Measurements from ENCODE around the gene MBNL1.
"Not testable (repeated sequence)": the region's sequence is repeated elsewhere in the genome, so short reads cannot be mapped to it uniquely, and the experiment has no call there.

MBNL1 gene

DNA sequence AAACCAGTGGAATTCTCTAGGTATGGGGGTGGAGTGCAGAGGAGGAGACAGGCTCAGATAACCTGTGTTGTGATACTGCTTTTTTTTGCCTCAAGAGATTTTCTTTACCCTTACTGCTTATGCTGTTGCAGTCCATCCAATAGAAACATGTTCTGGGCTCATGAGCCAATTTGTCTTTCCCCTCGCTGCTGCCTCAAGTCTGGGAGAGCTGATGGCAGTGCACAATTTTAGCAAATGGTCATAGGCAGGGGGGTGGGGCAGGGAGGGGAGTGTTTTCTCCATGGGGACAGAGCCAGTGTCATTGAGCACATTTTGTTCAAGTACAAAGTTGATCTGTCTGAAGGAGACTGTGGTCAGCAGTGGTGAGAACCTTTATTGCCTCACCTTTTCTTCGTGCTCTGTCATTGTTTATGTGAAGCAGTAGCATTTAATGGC lies 134.9 kb downstream of the MBNL1 start:
- no peak for DNase-seq (ENCODE audit: low read depth)

DNA sequence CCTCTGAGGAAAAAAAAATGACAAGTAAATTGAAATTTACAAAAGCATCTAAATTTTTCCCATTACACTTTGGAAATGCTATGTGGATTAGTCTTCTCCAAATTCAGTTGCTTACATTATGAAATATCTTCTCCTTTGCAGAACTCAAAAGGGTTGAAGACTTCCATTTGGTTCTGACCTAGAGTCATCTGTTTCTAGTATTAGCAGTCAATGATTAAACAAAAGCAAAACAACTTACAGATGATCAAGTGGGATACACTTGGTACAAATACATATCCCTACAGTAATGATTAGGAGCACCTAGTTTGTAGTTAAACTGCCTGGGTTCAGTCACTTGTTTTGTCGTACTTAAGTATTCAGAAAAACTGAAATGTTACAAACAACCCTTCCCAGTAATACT lies 136.2 kb downstream of the MBNL1 start:
- DNase-seq (ENCODE audit: low read depth) = no peak

DNA sequence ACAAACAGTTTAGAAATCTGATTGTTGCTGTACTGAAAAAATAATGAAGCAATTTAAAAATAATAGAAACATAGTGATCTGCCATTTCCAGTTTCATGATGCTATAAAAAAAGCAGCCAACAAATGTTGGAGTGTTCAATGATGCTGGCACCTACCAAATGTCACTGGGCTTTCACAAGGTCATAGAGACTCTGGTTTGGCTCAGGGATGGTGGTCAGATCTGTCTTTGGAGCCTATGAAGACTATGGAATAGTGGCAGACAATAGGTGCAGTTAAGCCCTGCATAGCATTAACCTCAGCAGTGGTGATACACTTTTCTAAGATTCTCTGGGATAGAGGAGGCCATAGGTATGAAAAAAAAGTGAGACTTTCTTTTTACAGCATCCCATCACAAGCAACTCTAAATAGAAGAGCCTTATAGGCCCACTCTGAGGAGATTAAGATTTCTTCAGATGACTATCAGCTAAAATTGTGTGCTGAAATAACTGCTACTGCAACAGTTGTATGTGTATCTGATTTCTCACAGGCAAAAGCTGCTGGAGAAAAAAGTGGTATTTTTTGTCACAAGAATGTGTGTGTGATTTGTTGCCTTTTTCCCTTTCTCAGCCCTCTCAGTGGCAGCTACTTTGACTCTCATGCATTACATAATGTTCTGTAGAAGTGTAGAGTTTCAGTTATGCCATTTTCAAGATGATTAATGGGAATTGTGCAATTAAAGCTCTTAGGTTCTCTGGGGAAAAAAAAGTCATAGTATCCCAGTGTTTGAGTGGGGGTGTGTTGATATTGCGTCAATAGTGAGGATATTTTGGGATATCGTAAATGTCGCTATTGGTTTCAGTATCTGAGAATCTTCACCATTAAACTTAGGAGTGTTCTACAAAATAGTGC lies 137.4 kb downstream of the MBNL1 start:
- no peak for DNase-seq (ENCODE audit: low read depth)

DNA sequence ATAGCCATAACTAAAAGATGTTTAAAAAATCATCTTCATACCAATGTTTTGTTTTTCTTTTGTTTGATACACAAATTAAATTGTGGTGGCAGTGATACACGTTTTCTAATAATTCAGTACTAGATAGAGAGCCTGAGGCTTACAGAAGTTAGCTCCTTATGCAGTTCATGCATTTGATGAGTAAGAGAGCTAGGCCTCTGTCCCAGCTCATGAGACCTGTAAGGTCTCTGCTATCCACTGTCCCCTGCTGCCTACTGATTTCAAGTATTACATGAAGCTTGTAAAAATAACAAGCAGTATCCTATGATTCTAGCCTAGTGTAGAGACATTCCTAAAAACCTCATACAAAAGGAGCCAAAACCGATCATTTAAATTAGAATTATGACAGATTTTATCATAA lies 144.5 kb downstream of the MBNL1 start:
- no peak for DNase-seq (ENCODE audit: low read depth)

DNA sequence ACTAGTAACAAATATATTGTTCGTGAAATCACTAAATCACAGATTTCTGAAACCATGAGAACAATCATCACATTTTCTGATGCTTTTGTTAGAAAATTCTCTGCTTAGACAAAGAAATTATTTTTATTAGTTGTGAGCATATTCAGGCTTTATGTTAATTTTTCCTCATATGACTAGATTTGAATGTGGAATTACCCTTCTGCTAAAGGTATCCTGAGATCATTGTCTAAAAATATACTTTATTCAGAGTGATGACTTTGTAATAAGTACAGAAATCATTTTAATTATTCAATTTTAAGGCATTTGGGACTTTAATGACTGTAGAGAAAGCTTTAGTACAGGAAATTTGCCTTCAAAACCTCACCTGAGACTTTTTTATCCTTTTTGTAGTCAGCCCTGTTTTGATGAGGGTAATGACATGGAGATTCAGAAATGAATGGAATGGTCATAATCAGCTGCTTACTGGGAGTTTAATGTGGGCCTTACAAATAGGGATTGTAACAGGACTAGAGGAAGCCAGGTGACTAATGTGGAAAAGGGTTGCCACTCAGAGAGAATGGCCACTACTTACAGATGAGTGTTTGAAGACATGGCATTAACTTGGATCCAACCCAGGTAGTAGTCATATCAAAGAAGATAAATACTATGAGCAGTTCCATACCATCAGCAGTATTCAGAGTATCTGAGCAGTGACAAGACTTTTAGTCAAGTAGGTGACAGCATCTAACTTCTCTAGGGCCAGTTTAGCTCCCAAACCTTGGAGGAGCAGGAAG lies 148.3 kb downstream of the MBNL1 start:
- no peak for DNase-seq (ENCODE audit: low read depth)

DNA sequence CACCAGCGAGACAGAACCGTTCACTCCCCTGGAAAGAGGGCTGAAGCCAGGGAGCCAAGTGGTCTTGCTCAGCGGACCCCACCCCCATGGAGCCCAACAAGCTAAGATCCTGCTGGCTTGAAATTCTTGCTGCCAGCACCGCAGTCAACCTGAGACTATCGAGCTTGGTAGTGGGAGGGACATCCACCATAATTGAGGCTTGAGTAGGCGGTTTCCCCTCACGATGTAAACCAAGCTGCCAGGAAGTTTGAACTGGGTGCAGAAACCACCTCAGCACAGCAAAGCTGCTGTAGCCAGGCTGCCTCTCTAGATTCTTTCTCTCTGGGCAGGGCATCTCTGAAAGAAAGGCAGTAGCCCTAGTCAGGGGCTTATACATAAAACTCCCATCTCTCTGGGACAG lies 151.0 kb downstream of the MBNL1 start:
- DNase-seq (ENCODE audit: low read depth) = no peak

DNA sequence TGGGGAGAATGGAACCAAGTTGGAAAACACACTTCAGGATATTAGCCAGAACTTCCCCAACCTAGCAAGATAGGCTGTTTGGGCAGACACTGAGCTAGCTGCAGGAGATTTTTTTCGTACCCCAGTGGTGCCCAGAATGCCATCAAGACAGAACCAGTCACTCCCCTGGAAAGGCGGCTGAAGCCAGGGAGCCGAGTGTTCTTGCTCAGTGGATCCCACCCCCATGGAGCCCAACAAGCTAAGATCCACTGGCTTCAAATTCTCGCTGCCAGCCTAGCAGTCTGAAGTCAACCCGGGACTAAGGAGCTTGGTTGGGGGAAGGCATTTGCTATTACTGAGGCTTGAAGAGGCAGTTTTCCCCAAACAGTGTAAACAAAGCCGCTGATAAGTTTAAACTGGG lies 152.4 kb downstream of the MBNL1 start:
- no peak for DNase-seq (ENCODE audit: low read depth)

DNA sequence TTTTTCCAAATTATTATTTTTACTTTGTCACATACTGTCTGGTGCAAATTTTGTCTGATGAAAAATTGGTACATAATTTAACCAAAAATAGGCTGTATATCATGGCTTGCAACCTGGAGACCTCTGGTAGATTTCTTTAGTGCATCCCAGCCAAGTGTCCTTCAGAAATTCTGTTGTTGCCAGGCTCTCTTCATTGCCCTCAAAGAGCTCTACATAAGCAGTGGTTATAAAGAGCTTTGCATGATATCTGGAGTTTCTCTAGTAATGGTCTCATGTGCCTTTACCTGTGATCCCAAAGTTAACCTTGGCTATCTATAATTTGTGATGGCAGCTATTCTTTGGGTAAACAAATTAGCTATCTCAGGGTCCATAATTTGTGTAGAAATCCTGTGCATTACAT lies 157.7 kb downstream of the MBNL1 start:
- DNase-seq (ENCODE audit: low read depth) = no peak

DNA sequence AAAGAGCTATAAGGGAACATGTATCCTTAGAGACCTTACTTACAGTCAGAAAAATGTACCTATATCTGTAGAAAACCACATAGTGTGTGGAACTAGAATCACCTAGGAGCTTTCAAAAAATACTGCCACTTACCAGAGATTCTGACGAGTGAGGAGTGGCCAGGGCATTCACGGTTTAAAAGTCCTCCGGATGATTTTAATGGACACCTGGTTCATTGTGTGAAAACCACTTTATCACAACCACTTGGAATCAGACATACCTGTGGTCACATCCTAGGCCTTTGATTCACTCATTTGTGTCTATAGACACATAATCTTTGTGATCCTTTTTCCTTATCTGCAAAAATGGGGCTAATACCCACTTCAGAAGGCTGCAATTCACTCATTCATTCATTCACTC lies 159.8 kb downstream of the MBNL1 start:
- no peak for DNase-seq (ENCODE audit: low read depth)

DNA sequence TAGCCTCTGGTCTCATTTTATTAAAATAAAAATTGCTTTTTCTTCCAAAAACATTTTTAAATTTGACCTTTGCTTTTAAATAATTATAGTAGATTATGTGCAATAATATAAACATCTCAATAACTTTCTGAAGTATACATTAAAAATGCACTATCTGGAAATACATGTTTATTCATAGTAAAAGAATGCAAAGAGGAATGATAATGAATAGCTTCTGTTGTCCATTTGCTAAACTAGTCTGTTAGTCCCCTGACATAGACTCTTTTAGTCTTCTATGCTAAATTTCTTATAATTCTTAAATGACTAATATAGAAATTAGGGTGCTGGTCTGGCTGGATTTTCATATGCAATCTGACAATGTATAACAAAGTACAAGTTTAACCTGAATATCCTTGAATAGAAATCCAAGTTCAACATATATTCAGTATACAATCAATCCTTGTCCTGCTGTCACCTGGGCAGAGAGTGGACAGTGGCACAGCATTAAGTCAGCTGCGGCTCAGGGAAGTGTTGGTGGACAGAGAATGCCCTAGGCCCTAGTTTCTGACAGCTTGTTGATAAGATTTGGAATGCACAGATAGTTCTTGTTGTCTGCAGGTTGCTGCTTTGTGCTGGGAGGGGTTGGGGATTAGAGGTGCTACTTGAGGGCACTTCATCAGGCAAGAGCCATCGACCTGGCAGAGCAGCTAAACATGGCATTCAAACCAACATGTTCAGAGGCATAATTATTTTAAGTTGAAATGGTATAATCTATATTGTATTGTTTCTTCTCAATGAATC lies 161.7 kb downstream of the MBNL1 start:
- DNase-seq (ENCODE audit: low read depth) = no peak

DNA sequence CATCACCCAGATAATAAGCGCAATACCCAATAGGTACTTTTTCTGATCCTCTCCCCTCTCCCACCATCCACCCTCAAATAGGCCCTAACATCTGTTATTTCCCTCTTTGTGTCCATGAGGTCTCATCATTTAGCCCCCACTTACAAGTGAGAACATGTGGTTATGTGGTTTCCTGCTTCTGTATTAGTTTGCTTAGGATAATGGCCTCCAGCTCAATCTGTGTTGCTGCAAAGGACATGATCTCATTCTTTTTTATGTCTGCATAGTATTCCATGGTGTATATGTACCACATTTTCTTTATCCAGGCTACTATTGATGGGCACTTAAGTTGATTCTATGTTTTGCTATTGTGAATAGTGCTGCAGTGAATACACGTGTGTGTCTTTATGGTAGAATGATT lies 165.4 kb downstream of the MBNL1 start:
- no peak for DNase-seq (ENCODE audit: low read depth)

DNA sequence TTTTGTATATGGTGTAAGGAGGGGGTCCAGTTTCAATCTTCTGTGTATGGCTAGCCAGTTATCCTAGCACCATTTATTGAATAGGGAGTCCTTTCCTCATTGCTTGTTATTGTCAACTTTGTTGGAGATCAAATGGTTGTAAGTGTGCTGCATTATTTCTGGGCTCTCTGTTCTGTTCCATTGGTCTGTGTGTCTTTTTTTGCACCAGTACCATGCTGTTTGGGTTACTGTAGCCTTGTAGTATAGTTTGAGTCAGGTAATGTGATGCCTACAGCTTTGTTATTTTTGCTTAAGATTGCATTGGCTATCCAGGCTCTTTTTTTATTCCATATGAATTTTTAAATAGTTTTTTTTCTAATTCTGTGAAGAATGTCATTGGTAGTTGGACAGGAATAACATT lies 166.5 kb downstream of the MBNL1 start:
- DNase-seq (ENCODE audit: low read depth) = not testable (repeated sequence)

DNA sequence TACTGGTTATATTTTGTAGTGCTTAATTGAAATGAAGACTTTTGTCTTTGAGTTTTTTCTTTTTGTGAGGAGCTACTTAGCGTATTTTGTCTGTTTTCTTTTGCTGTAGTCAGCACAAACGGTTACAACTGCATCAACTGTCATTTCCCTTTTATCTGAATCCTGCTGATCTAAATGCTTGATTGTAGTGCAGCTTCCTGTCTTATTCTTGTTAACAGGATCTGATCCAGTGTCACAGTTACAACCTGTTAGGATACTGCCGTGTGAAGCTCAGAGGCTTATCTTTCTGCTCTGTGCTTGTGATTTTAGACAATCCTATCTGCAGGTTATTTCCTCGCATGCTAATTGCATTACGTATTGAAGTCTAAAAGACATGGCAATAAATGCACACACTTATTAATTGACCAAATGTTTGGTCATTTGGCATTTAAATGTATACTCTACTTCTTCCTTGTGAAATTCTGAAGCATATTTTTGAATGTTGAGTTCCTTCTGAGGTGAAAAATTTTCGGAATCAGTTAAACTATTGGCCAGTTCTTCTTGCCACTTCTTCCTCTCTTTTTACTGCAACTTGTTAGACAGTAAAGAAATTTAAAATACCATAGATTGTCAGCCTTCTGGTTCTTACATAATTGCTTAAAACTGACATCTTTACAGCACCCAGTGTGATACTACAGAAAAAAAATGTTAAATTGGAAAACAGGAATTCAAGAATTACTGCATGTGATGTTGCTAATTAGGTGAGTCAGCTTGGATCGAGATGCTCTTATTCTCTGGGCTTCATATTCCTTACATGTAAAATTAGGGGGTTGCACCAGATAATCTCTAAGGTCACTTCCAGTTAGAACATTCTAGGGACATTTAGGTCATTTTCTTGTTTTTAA lies 168.2 kb downstream of the MBNL1 start:
- DNase-seq (ENCODE audit: low read depth) = no peak

DNA sequence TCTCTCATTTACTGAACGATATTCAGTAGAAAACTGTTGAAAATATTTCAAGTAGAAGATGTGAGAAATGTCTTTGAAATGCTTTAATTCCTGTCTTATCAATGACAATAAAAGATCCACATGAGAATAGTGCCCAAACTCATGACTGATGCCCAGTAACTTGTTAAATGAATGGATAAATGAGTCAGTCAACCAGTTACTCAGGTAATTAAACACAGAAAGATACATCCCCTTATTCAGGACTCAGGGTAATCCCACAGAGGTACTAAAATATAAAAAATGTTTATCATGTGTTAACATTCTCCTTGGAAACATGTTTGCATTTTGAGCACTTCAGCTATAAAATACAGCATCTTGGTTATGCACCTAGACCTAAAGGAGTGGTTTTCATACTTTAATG lies 169.5 kb downstream of the MBNL1 start:
- no peak for DNase-seq (ENCODE audit: low read depth)

DNA sequence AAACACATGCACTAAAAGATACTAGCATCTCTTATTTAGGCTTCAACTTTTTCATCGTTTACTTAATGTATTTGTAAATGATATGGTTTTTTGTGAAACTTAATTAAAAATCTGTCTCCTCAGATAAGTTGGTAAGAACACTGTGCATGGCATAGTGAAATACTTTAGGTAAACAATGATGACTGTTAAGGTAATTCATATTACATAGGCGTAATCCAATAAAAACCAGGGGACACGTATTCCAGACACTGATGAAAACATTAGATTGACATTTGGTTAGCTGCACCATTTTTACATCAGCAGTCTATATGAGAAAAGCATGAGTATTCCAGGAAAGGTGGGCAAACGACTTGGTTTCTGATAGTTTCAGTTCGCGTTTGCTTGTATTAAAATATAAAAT lies 170.0 kb downstream of the MBNL1 start:
- DNase-seq (ENCODE audit: low read depth) = no peak

DNA sequence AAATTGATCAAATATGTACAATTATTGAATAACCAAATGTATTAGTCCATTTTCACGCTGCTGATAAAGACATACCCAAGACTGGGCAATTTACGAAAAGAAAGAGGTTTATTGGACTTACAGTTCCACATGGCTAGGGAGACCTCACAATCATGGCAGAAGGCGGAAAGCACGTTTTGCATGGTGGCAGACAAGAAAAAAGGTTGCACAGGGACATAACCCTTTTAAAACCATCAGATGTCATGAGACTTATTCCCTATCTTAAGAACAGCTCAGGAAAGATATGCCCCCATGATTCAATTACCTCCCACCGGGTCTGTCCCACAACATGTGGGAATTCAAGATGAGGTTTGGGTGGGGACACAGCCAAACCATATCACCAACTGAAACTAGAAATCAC lies 171.5 kb downstream of the MBNL1 start:
- DNase-seq (ENCODE audit: low read depth) = not testable (repeated sequence)

DNA sequence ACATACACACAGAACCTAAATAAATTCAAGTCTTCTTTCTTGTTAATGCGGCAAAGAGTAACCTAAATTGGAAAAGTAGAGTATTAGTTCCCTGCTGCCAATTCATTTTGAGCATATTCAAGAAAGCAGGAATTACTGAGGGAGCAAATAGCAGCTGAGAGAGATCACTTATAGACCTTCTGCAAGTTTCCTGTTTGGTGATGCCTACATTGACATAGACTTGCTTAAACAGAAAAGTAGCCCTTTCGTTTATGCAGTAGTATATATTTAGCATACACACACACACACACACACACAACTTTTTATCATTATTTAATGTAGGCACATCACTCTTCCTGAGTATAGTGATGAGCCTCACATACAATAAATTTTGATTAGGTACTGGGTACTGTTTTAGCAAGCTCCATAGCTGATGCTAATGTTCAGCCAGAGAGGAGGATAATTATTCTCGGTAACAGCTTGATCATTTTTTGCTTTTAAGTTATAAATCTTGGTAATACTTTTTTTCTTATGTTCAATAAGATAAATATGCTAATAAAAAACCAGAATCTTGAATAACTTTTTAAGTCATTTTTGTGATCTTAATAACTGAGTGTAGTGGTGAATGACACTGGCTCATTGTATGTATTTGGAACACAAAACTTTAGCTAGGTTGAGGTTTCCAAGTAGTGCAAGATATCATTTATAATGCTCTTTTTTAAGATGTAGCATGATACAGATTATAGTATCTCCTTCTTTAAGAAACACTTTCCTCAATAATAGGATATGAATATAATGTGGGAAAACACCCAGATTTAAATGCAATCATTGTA lies 174.7 kb downstream of the MBNL1 start:
- DNase-seq (ENCODE audit: low read depth) = no peak

DNA sequence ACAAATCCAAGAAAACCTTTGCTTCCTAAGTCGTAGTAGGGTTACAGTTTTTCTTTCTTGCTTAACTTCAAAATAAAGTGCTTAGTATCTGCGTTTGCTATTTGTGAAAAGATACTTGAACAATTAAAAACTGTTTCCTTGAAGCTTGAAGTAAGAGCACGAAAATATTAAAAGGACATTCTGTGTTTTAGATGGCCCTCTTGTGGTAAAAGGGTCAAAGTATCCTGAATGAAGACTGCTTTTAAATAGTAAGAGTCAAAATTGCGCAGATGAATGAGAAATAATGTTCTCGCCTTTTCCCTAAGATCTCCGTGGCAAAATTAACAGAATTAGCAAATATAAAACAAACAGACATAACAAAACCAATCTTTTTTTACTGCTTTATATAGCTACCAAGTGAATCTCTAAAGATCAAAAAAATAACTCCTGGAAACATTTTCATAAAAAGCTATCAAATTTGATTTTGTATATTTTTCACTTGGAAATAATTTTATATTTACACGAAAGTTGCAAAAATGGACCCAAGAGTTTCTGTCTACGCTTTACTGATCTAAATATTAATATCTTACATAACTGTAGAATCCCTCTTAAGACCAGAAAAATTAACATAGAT lies 175.4 kb downstream of the MBNL1 start:
- no peak for DNase-seq (ENCODE audit: low read depth)

DNA sequence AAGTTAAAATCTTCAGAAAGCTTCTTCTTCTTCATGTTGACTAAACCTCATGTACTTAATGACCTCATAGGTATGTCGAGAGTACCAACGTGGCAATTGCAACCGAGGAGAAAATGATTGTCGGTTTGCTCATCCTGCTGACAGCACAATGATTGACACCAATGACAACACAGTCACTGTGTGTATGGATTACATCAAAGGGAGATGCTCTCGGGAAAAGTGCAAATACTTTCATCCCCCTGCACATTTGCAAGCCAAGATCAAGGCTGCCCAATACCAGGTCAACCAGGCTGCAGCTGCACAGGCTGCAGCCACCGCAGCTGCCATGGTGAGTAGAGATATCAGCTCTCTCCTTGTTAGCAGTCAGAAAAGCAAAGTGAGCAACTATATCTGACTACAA lies 176.5 kb downstream of the MBNL1 start:
- DNase-seq (ENCODE audit: low read depth) = no peak

DNA sequence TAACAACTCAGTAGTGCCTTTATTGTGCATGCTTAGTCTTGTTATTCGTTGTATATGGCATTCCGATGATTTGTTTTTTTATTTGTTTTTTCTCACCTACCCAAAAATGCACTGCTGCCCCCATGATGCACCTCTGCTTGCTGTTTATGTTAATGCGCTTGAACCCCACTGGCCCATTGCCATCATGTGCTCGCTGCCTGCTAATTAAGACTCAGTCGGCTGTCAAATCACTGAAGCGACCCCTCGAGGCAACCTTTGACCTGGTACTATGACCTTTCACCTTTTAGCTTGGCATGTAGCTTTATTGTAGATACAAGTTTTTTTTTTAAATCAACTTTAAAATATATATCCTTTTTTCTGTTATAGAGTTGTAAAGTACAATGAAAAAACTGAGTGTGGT lies 177.8 kb downstream of the MBNL1 start:
- no peak for DNase-seq (ENCODE audit: low read depth)
